AG09319 (cell line): ENCODE measurements around the gene RMND5A.

ENCODE experiments used
- DNase-seq: peaks from one replicate; pipeline ENCODE4 v3.0.0-alpha.2; 2010; ENCODE audit warnings: low read depth; ENCODE audit errors: extremely low read depth
- TF ChIP-seq, protein P1 (sequence below): IDR thresholded peaks from 2 replicates; pipeline ENCODE4 v1.5.1; 2011; ENCODE audit warnings: low read depth, mild to moderate bottlenecking, inconsistent platforms, low read length, moderate library complexity

Gene RMND5A

GRCh38 chr2:86719637-86720539 is at the start of gene RMND5A:
Gene RMND5A (plus strand): TSS chr2:86720291. CDS start chr2:86720668, 377 bp downstream.
- peak; percentile 83 for DNase-seq

DNA sequence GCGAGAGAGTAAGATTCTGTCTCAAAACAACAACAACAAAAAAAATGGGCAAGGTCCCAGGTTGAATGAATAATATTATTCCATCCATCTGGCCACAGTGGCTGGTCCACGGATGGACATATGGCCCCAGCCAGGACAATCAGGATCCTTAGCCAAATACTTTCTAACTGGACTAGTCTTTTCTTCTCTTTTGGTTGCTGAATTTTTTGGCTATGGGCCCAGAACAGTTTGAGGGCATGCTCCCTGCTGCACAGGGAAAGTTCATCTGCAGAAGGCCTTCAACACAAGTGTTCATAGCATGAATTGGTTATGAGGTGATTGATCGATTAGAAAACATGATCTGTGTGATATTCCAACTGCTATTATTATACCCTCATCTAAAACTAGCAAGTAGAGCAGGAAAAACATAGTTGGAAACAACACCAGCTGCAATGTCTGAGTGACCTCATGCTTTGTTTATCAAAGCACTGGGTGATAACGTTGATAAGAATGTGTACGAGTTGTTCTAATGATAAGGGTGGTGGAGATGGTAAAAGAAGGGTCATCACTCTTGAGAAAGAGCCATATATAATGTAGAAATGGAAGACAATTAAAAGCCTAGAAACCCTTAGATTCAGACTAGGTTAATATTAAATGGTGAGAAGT is 48.6 kb upstream of the RMND5A start:
- TF ChIP-seq, protein P1, sequence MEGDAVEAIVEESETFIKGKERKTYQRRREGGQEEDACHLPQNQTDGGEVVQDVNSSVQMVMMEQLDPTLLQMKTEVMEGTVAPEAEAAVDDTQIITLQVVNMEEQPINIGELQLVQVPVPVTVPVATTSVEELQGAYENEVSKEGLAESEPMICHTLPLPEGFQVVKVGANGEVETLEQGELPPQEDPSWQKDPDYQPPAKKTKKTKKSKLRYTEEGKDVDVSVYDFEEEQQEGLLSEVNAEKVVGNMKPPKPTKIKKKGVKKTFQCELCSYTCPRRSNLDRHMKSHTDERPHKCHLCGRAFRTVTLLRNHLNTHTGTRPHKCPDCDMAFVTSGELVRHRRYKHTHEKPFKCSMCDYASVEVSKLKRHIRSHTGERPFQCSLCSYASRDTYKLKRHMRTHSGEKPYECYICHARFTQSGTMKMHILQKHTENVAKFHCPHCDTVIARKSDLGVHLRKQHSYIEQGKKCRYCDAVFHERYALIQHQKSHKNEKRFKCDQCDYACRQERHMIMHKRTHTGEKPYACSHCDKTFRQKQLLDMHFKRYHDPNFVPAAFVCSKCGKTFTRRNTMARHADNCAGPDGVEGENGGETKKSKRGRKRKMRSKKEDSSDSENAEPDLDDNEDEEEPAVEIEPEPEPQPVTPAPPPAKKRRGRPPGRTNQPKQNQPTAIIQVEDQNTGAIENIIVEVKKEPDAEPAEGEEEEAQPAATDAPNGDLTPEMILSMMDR, result no peak
- DNase-seq, result no peak

DNA sequence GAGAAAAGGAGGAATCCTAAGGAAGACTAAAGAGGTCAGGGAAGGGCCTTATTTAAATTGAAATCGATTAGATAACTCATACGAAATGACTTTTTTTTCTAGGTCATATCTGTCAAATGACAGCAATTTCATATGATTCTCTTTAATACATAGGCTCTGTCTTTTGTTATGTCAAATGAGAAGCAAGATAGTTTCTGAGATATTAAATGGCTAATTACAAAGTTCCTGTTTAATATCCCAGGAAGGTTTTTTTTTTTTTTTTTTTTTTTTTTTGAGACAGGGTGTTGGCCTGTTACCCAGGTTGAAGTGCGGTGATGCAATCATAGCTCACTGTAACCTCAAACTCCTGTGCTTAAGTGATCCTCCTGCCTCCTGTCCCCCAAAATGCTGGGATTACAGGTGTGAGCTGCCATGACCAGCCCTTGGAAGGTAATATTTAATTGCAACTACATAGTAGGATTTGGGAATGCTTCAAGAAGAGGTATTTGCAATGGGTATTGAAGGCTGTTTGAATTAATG is 48.0 kb upstream of the RMND5A start:
- DNase-seq, result no peak
- TF ChIP-seq, protein P1, result no peak

- TF ChIP-seq, protein P1, result no peak
- DNase-seq, result no peak
Observed at GRCh38 chr2:86673011-86673410, 47.1 kb upstream of the RMND5A start.

GRCh38 chr2:86673986-86674670 is 46.0 kb upstream of the RMND5A start:
- DNase-seq, result no peak
- TF ChIP-seq, protein P1, result no peak

DNA sequence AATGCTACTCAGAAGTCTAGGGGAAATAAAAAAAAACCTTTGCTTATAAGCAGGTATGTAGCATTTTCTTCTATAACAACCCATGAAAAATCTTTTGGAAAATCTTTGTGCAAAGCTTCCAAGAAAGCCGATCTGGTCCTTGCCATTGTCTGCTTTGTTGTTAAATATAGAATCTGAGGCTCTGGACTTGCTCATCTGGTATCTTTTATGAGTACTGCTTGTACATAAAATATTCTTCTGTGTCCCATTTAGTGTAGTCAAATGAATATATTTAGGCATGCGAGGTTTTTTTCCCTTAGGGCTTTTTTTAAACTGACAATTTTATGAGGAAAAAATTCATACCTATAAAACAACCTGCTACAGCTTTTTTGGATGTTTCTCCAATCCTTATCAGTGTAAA is 45.0 kb upstream of the RMND5A start:
- TF ChIP-seq, protein P1, result no peak
- DNase-seq, result no peak

GRCh38 chr2:86675511-86676015 is 44.5 kb upstream of the RMND5A start:
- TF ChIP-seq, protein P1, result no peak
- no peak for DNase-seq
